ENCODE measurements around the gene NMNAT2. TPM values are rescaled to one million over a fixed set of nuclear protein-coding genes. Genes with fewer than 3 reads are reported as not detected.
"Not testable (repeated sequence)": the region's sequence is repeated elsewhere in the genome, so short reads cannot be mapped to it uniquely, and the experiment has no call there.

Gene NMNAT2
- total and polyA plus RNA-seq, 9 donors: 0.24 to 2.5 (median 0.77) TPM; not detected in 1

DNA sequence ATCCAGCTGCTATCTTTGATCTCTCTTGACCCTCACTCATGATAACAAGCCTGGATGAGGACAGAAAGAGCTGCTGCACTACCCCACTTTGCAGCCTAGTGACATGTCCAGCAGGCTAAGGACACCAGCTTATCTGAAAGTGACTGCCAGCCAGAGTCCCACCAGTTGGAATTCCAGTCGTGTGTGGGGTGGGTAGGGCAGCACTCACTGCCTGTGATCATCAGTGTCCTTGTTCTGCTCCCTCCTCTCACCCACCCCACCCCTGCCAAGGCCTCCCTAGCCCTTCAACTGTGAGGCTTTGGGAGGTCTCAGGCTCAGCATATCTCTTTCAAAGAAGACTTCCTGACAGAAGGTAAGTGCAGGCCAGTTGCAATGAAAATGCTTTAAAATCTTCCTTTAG, 15.5 kb upstream of the NMNAT2 start:
- no peak for DNase-seq
- Histone ChIP-seq H3K4me3 (no peak overlapping the region), H3K9me3 (no peaks in the 10 kb centered on the region), H3K36me3 (no peaks in the 10 kb centered on the region), H3K27me3 (no peaks in the 10 kb centered on the region), H3K27ac (no peak overlapping the region), H3K4me1 (ENCODE audit: insufficient read depth) (no peaks in the 10 kb centered on the region)
- 7 to 23% (median 19%) methylated on average over 1 of the region's 1 CpG for WGBS, 3 donors
- intact Hi-C loops (cut with DNase I): no loop called here
- TF ChIP-seq EP300 (IDR thresholded peaks at IDR 0.05) (no peak), POLR2A (IDR thresholded peaks at IDR 0.05) (no peak)
- TF ChIP-seq, protein P1, sequence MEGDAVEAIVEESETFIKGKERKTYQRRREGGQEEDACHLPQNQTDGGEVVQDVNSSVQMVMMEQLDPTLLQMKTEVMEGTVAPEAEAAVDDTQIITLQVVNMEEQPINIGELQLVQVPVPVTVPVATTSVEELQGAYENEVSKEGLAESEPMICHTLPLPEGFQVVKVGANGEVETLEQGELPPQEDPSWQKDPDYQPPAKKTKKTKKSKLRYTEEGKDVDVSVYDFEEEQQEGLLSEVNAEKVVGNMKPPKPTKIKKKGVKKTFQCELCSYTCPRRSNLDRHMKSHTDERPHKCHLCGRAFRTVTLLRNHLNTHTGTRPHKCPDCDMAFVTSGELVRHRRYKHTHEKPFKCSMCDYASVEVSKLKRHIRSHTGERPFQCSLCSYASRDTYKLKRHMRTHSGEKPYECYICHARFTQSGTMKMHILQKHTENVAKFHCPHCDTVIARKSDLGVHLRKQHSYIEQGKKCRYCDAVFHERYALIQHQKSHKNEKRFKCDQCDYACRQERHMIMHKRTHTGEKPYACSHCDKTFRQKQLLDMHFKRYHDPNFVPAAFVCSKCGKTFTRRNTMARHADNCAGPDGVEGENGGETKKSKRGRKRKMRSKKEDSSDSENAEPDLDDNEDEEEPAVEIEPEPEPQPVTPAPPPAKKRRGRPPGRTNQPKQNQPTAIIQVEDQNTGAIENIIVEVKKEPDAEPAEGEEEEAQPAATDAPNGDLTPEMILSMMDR (IDR thresholded peaks at IDR 0.05): no peak

DNA sequence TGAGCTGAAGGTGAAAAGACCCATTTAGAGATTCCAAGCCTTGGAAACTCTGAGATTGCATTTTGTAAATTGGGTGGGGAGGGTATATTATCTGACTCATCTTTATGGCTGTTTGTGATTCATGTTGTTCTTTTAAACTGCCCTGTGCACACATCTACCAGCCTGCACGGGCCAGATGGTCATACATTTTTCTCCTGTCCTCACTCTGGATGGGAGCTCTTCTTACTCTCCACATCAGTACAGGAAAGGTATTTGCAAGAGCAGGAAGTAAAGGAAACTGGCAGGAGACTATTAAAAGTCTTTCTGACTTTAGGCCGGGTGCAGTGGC, 14.3 kb upstream of the NMNAT2 start:
- no peaks in the 10 kb centered on the region for H3K4me1 ChIP-seq (ENCODE audit: insufficient read depth)
- no peak overlapping the region for H3K4me3 ChIP-seq
- H3K36me3 ChIP-seq: no peaks in the 10 kb centered on the region
- intact Hi-C loops (cut with DNase I): no loop called here
- TF ChIP-seq POLR2A (IDR thresholded peaks at IDR 0.05): no peak
- WGBS, 3 donors: 69 to 71% (median 70%) methylated on average over 2 of the region's 2 CpGs
- no peaks in the 10 kb centered on the region for H3K27me3 ChIP-seq
- no peak overlapping the region for H3K27ac ChIP-seq
- H3K9me3 ChIP-seq: no peaks in the 10 kb centered on the region
- DNase-seq: no peak

DNA sequence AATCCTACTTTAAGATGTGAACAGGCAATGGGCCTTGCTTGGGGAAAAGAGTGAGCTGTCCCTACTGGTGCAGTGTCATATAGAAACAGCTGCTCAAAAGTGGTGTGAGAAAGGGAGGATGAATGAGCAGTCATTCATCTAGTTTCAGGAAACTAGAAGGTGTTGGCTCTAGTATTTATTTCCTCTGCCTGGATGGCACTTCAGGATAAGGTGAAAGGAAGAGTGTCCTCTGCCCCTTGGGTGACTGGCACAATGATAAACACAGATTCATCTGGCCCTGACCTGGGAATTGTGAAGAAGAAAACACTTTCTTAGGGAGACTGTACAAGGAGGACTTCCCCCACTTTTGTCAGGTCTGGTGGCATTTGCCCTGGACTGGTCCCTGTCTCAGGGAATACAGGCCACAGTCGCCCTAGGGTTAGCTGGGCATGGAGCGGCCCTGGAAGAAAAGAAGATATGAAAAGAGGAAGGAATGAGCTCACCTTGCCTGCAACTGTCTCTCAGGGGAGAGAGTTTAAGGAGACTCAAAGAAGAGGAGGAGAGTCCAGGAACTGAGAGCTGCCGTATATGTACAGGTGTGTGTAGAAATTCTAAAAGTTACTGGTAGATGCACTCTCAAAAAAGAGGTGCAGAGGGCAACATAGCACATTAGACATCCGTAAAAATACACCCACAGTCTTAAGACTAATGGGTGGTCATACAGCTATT, 13.8 kb upstream of the NMNAT2 start:
- H3K36me3 ChIP-seq: no peaks in the 10 kb centered on the region
- 85 to 87% (median 86%) methylated on average over 4 of the region's 4 CpGs for WGBS, 3 donors

DNA sequence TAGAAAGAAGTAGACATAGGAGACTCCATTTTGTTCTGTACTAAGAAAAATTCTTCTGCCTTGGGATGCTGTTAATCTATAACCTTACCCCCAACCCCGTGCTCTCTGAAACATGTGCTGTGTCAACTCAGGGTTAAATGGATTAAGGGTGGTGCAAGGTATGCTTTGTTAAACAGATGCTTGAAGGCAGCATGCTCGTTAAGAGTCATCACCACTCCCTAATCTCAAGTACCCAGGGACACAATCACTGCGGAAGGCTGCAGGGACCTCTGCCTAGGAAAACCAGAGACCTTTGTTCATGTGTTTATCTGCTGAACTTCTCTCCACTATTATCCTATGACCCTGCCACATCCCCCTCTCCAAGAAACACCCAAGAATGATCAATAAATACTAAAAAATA, 9.4 kb upstream of the NMNAT2 start:
- H3K4me3 ChIP-seq; H3K36me3 ChIP-seq; H3K27ac ChIP-seq; H3K4me1 ChIP-seq (ENCODE audit: insufficient read depth); H3K27me3 ChIP-seq; DNase-seq; intact Hi-C loops (cut with DNase I); H3K9me3 ChIP-seq: not testable (repeated sequence)
- WGBS, 3 donors: 49 to 55% (median 55%) methylated on average over 3 of the region's 3 CpGs

More for the DNA sequence above, 13.8 kb upstream of the NMNAT2 start:
- Histone ChIP-seq H3K27me3 (no peaks in the 10 kb centered on the region), H3K4me3 (no peak overlapping the region), H3K4me1 (ENCODE audit: insufficient read depth) (no peaks in the 10 kb centered on the region), H3K27ac (no peak overlapping the region), H3K9me3 (no peaks in the 10 kb centered on the region)
- no peak for DNase-seq
- intact Hi-C loops (cut with DNase I): no loop called here
- TF ChIP-seq, protein P1 (IDR thresholded peaks at IDR 0.05): no peak
- TF ChIP-seq POLR2A (IDR thresholded peaks at IDR 0.05): no peak
- TF ChIP-seq EP300 (IDR thresholded peaks at IDR 0.05): no peak

DNA sequence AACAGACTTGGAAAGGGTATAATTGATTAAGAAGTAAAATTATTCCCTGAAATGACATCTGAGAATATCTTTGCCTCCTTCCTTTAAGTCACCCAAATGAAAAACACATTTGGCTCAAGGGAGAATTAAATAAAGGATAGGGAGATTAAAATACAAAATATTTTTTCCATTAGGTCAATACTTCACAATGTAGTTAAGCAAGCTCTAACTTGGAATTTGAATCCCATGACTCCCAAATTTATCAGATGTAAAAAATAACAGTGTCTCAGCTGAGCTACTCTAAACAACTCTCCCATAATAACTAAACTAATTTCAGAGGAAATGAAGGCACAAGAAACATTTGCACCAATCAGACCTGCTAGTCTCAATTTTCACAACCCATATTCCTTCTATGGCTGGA, 6.5 kb upstream of the NMNAT2 start:
- H3K4me3 ChIP-seq: no peak overlapping the region
- no peaks in the 10 kb centered on the region for H3K36me3 ChIP-seq
- H3K4me1 ChIP-seq (ENCODE audit: insufficient read depth): no peaks in the 10 kb centered on the region
- intact Hi-C loops (cut with DNase I): no loop called here
- no peak for DNase-seq
- no peak overlapping the region for H3K27ac ChIP-seq
- TF ChIP-seq, protein P1 (IDR thresholded peaks at IDR 0.05): no peak
- TF ChIP-seq POLR2A (IDR thresholded peaks at IDR 0.05) (no peak), EP300 (IDR thresholded peaks at IDR 0.05) (no peak)
- peaks cover 4% of the 10 kb centered on the region for H3K27me3 ChIP-seq
- H3K9me3 ChIP-seq: no peaks in the 10 kb centered on the region

All from ovary (tissue), 9 donors.